Neural cell (in vitro differentiated cells): Measurements from ENCODE around the gene WWC2.

ENCODE experiments used
- CTCF ChIP-seq: fragments of 450-650 bp; IDR thresholded peaks from 2 replicates; pipeline ENCODE4 v1.5.1; 2014; ENCODE audit warnings: antibody characterized with exemption, mild to moderate bottlenecking, moderate library complexity; ENCODE audit not compliant: poor library complexity, severe bottlenecking
- EZH2 ChIP-seq: fragments of 200-600, 300-800 bp; shearing (Covaris generic), sonication (generic); IDR thresholded peaks from 2 replicates; pipeline ENCODE4 v1.6.1; 2014; ENCODE audit warnings: antibody characterized with exemption, low read length, borderline replicate concordance, mild to moderate bottlenecking; ENCODE audit not compliant: insufficient read depth, poor library complexity, severe bottlenecking
- POLR2AphosphoS5 ChIP-seq: IDR thresholded peaks from 2 replicates; pipeline ENCODE4 v1.6.1; 2012
- RAD21 ChIP-seq: fragments of 450-650 bp; conservative IDR thresholded peaks from 2 replicates; pipeline ENCODE4 v1.6.1; 2014; ENCODE audit warnings: antibody characterized with exemption, mild to moderate bottlenecking, moderate library complexity
- REST ChIP-seq: IDR thresholded peaks from 2 replicates; pipeline ENCODE4 v1.6.1; 2012; ENCODE audit warnings: borderline replicate concordance
- SMC3 ChIP-seq: fragments of 450-650 bp; conservative IDR thresholded peaks from 2 replicates; pipeline ENCODE4 v1.6.1; 2014; ENCODE audit warnings: antibody characterized with exemption, mild to moderate bottlenecking, moderate library complexity; ENCODE audit not compliant: poor library complexity
- TAF1 ChIP-seq: IDR thresholded peaks from 2 replicates; pipeline ENCODE4 v1.6.1; 2012; ENCODE audit warnings: low read depth

- TF ChIP-seq CTCF (peak; percentile 64), EZH2 (no peak), TAF1 (no peak), POLR2AphosphoS5 (no peak), SMC3 (peak; percentile 73), RAD21 (peak; percentile 61), REST (no peak)
Measured at GRCh38 chr4:183256756-183257385, 157.8 kb downstream of the WWC2 start.
